NCI-H1048 (cell line): ENCODE data around the gene SSBP3.

Experiments used
- DNase-seq: peaks from one replicate; lab custom pipeline; 2025; lab: John Stamatoyannopoulos, UW

Gene SSBP3

DNA sequence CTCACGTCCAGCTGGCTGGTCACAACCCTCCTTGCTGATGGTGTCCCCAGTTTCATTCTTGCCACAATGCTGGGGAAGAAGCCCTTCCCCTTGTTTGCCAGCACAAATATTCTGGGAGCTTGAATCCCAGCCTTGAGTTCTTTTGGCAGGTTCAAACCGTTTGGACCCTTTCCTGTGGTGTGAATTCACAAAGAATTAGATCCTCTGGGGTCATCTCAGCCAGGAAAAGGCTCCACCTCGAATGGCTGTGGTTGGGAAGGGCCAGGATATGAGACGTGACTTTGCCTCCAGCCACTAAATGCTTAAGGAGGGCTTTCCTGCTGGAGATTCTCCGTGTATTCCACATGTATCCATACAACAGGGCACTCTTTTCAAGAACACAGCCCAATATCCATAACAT lies 139.3 kb downstream of the SSBP3 start:
- DNase-seq = no peak

DNA sequence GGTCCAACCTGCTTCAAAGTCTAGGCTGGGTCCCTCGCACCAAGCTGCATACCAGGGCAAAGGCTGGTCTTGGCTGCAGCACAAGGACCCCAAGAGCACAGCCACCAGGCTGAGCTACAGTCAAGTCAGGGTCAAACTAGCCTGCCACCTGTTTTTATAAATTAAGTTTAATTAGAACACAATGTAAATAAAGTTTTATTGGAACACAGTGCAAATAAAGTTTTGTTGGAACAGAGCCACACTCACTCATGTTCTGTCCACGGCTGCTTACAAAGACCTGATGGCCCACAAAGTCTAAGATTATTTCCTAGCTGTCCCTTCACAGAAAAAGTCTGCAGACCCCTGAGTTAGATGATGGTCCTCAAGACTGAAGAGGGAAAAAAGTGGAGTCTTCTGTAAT lies 140.0 kb downstream of the SSBP3 start:
- no peak for DNase-seq

GRCh38 chr1:54265659-54266058 lies 140.5 kb downstream of the SSBP3 start:
- DNase-seq = no peak

GRCh38 chr1:54265126-54265525 lies 141.1 kb downstream of the SSBP3 start:
- no peak for DNase-seq

- DNase-seq = no peak
Measured at GRCh38 chr1:54263601-54264226, 142.5 kb downstream of the SSBP3 start.

DNA sequence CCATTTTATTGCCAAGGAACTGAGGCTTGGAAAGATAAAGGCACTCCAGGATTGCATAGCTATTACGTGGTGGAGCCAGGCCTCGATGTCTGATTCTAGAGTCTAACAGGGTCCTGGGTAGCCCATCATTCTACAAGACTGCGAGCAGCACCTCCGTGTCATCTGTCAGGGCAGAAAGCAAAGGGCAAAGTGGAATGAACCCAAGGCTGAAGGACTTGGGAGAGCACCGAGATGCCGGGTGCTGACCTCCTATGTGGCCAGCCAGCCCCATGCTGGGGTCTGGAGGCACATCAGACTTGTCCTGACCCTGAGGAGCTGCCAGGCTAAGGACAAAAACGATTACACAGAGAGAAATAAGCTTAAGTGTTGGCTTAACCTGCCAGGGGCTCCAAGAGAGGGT lies 143.9 kb downstream of the SSBP3 start:
- DNase-seq = no peak

- DNase-seq = no peak
Measured at GRCh38 chr1:54260810-54261209, 145.4 kb downstream of the SSBP3 start.

GRCh38 chr1:54259546-54260140 lies 146.6 kb downstream of the SSBP3 start:
- no peak for DNase-seq

DNA sequence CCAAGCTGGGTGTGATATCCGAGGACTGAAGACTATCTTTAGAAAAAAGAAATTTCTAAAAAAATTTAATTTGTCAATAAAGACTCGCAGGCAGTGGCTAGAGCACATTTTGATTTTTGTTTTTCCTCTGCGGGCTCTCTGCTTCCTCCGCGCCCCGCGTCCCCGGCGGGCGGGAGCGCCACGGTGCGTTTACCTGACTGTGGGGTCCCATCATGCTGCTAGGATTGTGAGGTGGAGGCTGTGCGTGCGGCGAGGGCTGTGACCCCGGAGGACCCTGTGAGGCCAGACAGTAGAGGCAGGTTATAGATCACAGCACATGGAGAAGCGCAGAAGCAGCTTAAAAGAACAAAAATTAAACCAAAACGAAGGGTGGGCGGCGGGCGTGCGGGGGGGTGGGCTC lies 148.3 kb downstream of the SSBP3 start:
- DNase-seq = no peak

- no peak for DNase-seq
Measured at GRCh38 chr1:54257346-54257620, 148.9 kb downstream of the SSBP3 start.

GRCh38 chr1:54256522-54257345 lies 149.5 kb downstream of the SSBP3 start:
- no peak for DNase-seq

DNA sequence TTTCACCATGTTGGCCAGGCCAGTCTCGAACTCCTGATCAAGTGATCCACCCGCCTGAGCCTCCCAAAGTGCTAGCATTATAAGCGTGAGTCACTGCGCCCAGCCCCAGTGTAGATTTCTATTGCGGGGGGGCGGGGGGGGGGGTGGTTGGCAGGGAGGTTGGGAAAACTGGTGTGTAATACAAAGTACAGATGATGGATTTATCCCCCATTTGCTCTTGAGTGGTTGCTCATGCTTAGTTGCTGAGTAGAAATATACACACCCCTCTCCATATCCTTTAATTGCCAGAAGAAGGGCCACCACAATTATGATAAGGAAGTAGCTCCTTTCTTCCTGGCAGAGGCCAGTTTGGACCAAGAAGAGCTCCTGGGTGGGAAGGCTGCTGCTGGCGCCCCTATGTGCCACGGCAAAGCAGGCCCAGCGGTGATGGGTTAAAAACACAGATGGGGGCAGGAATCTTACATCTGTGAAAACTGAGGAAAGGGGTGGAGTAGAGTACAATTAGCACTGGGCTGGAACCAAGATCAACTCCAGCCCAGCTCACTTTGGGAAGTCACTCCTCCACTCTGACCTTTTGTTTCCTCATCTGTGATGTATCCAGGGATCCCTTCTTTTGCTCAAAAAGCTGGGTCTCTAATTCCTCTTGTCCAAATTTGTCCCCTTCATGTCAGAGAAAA lies 151.0 kb downstream of the SSBP3 start:
- no peak for DNase-seq

DNA sequence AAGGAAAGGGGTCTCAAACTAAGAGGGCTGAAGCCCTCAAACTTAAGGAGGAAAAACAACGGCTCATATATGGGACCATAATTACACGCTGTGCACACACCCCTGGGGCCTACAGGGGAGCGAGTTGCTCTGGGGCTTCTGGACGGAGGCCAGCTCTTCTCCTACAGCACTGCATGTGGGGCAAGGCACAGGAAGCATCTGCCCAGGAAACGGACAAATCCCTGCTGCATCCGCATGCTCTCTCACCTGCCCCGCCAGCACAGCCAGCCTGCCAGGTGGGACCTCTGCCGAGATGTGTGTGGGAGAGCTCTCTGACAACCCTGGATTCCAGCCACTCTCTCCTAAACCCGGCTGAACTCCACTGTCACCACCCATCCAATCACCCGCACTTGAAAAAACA lies 152.1 kb downstream of the SSBP3 start:
- no peak for DNase-seq

DNA sequence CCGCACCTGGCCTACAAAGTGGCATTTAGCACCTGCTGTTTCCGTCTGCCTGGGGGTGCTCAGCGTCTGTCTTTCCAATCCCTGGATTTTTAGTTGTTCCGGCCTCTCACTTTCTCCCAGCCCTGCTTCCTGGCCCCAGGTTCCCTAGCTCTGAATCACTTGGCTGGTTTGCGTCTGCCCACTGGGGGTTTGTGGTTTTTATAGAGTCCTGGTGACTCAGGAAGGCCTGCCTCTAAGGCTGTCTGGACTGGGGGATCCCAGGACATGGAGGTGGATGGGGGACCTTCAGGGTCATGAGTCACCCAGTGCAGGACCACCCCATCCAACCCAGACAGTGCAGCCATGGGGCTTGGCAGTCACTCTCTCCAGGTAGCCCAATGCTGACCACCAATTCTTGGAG lies 152.7 kb downstream of the SSBP3 start:
- no peak for DNase-seq

DNA sequence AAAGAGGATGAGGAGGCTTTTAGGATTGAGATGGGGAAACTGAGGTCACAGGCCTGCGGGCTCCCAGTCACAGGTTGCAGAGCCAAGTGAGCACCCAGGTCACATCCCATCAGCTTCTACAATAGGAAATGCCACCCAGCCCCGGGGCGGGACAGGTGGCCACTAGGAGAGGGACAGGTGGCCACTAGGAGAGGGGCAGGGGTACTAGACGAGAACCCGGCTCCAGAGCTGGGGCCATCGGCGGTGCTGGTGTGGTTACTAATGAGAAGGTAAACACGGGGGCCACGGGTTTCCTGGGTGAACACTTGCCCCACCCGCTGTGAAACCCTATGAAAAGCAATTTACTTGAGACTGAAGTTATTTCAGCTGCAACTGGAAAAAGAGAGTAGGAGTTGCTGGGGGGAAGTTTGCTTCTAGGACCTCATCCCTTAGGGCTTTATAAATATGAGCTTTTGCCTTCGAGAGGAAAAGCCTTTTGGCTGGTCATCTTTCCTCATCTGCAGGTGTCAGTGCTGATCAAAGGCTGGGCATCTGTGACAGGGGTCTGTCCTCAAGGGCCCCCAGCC lies 153.7 kb downstream of the SSBP3 start:
- no peak for DNase-seq

- no peak for DNase-seq
Measured at GRCh38 chr1:54250670-54251069, 155.5 kb downstream of the SSBP3 start.

DNA sequence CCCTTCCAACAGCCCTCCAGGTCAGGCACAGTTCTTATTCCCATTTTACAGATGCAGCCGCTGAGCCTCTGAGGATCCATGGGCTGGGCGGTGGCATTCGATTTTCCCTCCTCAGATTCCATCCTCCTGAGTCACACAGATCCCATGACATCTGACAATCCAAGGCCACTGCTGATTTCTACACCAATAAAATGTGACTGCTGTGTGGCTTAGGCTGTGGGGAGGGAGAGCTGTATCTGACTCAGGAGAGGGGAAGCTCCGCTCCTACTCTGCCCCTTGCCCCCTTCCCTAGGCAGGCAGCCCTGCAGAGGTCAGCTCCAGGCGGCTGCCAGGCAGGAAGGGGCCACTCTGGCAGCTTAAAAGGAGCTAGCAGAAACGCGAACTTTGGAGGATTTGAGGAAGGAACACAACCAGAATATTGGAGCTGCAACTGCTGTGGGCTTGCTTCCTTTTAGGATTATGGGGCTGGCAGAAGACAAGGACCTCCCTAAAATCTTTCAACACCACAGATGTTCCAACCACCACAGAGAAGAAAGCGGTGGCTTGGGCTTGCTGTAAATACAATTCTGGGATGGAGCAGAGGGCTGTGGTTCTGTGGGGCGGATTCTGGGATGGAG lies 156.3 kb downstream of the SSBP3 start:
- no peak for DNase-seq

GRCh38 chr1:54248966-54249365 lies 157.2 kb downstream of the SSBP3 start:
- no peak for DNase-seq

- no peak for DNase-seq
Measured at GRCh38 chr1:54247863-54248515, 158.2 kb downstream of the SSBP3 start.

DNA sequence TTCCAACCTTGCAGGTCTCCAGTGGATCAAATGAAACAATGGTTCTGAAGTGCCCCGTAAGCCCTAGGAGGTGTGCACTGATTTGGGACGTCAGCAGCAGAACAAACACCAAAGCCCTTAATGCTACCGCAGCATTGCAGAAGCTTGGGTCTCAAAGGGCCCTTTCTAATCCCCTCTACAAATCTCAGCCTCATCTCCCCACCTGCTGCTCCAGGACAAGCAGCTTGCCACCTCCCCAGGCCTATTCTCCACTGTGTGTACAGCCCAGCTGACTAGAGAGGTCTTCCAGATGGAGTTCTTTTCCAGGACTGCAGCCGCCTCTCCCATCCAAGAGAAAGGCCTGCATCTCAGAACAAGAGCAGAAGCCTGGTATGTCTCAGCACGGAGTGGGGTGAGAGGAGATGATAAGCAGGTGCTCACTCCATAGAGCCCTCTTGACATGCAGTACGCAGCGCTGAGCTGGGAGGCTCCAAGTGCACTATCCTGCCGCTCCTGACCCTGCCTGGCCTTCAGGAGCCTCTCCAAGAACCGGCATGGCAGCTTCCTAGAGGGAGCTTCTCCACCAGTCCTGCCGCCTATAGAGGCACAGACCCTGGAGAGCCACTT lies 160.0 kb downstream of the SSBP3 start:
- no peak for DNase-seq

GRCh38 chr1:54245501-54245900 lies 160.7 kb downstream of the SSBP3 start:
- DNase-seq = no peak
